Heart right ventricle (tissue), 16 donors: ENCODE results near the gene STYXL1. TPM values are rescaled to one million over a fixed set of nuclear protein-coding genes. Genes with fewer than 3 reads are reported as not detected.

ENCODE experiments used
- ATAC-seq, 8 donors: fragments of 200-7000 bp; cut with Tn5 transposase; one replicate each; pipeline ENCODE4 v1.9.1; 2020; ENCODE audit warnings: mild to moderate bottlenecking in 8 of 8, moderate library complexity in 8 of 8, moderate number of reproducible peaks in 1 of 8
- DNase-seq, 2 donors: peaks; one replicate each; pipeline ENCODE4 v3.0.0-alpha.2; 2020
- H3K27ac ChIP-seq, 10 donors: fragments of 200-600 bp; sonication (generic) in 2 of 10; one replicate each; pipeline versions ENCODE4 v1.5.0 to v1.8.0; 2020 to 2022; ENCODE audit warnings: mild to moderate bottlenecking in 3 of 10
- H3K27me3 ChIP-seq, 7 donors: fragments of 200-600 bp; one replicate each; pipeline ENCODE4 v1.8.0; 2021 to 2022; ENCODE audit warnings: mild to moderate bottlenecking in 2 of 7
- H3K36me3 ChIP-seq, 9 donors: fragments of 200-600 bp; sonication (generic) in 1 of 9; one replicate each; pipeline versions ENCODE4 v1.5.0 to v1.8.0; 2020 to 2022; ENCODE audit warnings: mild to moderate bottlenecking in 2 of 9
- H3K4me1 ChIP-seq, 9 donors: fragments of 200-600 bp; sonication (generic) in 1 of 9; one replicate each; pipeline versions ENCODE4 v1.5.0 to v1.8.0; 2020 to 2022; ENCODE audit warnings: mild to moderate bottlenecking in 4 of 9
- H3K4me3 ChIP-seq, 10 donors: fragments of 200-600 bp; sonication (generic) in 2 of 10; one replicate each; pipeline versions ENCODE4 v1.5.0 to v1.8.0; 2020 to 2022; ENCODE audit warnings: mild to moderate bottlenecking in 7 of 10, moderate library complexity in 2 of 10
- H3K9me3 ChIP-seq, 11 donors: fragments of 200-600 bp in 10 of 11; sonication (generic) in 2 of 11; one replicate each; pipeline versions ENCODE4 v1.5.0 to v1.8.0; 2013 to 2022; ENCODE audit warnings: mild to moderate bottlenecking in 2 of 11, control low read depth in 1 of 11, moderate library complexity in 1 of 11
- WGBS, 2 donors: extraction: QIAGEN DNeasy Blood & Tissue Kit; methylation state at CpG; one replicate each; pipeline ENCODE4 v1.1.7; 2013; ENCODE audit warnings: inconsistent platforms in 1 of 2; 5-methylcytosine and 5-hydroxymethylcytosine counted together
- intact Hi-C, 10 donors: fragments of 100-400 bp; cut with DNase I; formaldehyde crosslinking; loops; one replicate each; pipeline versions ENCODE4 v1.11.1 to v1.14.2; 2022
- polyA plus RNA-seq, 2 donors: library from polyadenylated mRNA; stranded (reverse); fragments of 200-250 nt; gene quantifications; one replicate each; pipeline ENCODE4 v1.2.3, GENCODE V29; 2013
- total RNA-seq, 10 donors: library from RNA; stranded (reverse); fragmentation: NEBNext Ultra II Directional in 3 of 10; extraction: Animal tissue kit (Norgen Biotek cat#: 25700) in 3 of 10; gene quantifications; one replicate each; pipeline versions ENCODE4 v1.2.1 to v1.2.4, GENCODE V29; 2021 to 2023
- TF ChIP-seq, protein P1 (sequence below), 9 donors: fragments of 200-600 bp; sonication (generic) in 2 of 9; IDR thresholded peaks; one replicate each; pipeline versions ENCODE4 v1.5.0 to v1.8.0; 2021 to 2022; ENCODE audit warnings: antibody characterized with exemption in 9 of 9, mild to moderate bottlenecking in 5 of 9, moderate library complexity in 1 of 9
- donor health status: Arrhythmogenic right ventricular cardiomyopathy.
- donor health status: ischemic (EF 13 %, LVEDD 7.1; RV severe dilation, severe dysfunction).
- donor health status: healthy with polysubstance abuse.
- donor health status: DM: no; HTN: yes; CAD: no.
- donor health status: DM: no; HTN: no; CAD: no.
- donor health status: ischemic (EF 25% LVEDD 6.9; RV normal size, moderate dysfunction).
- donor health status: ischemic (EF 25% LVEDD 5.7; RV mildly dilated, moderate dysfunction).
- donor health status: healthy.
- donor health status: DM: yes; HTN: yes; CAD: no.
- donor health status: Ischemic cardiomyopathy.
- donor health status: ischemic (EF 35%, LVEDD 5.7; RV mildly dilated, moderate dysfunction).
- donor health status: nonischemic (EF 11% LVEDD 7.7; RV severe dilation, severe dysfunction).
- donor health status: DM: yes; HTN: yes; CAD: no.
- donor health status: PGD.
- donor health status: ischemic (EF 29% LVEDD 5.4; RV normal size, mild dysfunction).
- donor health status: nonischemic (EF 23%, LVEDD 6.1; RV moderate dilation, normal function).

The STYXL1 gene
- total and polyA plus RNA-seq, 12 donors = 11.0 to 53.9 (median 17.7) TPM

DNA sequence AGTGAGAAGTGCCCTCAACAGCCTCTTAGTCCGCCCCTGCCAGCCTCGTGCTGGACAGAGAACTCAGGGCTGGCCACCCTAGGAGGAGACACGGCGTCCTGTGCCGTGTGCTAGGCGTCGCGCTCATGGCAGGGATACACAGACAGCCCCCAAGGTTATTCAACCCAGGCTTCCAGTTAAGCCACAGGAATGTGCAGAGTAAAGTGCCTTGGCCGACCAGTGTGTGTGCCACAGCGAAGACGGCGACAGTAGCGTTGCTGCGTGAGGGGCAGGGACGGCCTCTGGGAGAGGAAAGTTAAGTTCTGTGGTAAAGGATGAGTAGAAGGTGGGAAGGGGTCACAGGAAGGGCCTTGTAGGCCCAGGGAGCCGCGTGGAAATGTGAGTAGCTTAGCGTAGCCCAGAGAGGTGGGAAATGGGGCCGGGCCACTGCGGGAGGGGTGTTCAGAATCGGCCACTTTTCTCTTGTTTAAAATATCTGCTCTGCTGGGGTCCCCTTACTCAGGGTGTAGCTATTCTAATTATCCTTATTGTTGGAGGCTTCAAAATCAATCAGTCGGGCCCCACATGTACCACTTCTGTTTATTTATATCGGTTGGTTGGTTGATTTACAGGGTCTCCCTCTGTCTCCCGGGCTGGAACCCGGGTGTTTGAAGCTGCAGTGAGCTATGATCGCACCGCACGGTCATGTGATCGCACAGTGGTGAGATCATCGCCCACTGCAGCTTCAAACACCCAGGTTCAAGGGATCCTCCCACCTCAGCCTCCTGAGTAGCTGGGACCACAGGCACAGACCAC lies 77.9 kb downstream of the STYXL1 start:
- no peak for ATAC-seq

DNA sequence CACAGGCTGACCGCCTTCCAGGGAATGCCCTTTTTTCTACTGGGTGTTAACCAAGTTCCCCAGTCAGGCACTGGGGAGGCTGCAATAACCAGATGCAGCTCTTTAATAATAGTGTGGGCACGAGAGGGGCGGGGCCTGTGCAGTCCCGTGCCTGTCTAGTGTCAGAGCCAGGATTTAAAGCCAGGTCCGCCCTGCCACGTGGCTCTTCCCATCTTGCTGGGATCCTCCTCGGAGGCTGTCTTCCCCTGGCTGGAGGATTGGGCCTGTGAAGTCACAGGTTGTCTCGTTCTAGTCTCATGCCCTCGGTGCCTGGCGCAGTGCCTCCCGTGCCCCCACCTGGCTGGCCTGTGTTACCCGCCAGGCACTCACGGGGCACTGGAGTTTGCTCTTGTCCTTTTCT lies 78.6 kb downstream of the STYXL1 start:
- intact Hi-C loops = loop anchor here in 2 of 10 donors (5.0 kb wide), 2 partner anchors 43 to 52 kb away; partner anchors contain the start of gene POR (in 2 of the 2)
- peak in 6 of 8 donors; percentile 8 to 36 (median 22) for ATAC-seq
- H3K4me3 ChIP-seq = peak overlapping the region in 2 of 10 donors; percentile 22 to 29

More for the DNA sequence above, 77.9 kb downstream of the STYXL1 start:
- WGBS, 2 donors = 93 to 95% methylated on average over 30 of the region's 30 CpGs
- intact Hi-C loops = loop anchor here in 2 of 10 donors (1.0 to 5.0 kb wide), 3 partner anchors 20 to 53 kb away; partner anchors contain the start of gene POR (in 2 of the 2)
- peak in 1 of 2 donors; percentile 7 for DNase-seq
- TF ChIP-seq, protein P1, sequence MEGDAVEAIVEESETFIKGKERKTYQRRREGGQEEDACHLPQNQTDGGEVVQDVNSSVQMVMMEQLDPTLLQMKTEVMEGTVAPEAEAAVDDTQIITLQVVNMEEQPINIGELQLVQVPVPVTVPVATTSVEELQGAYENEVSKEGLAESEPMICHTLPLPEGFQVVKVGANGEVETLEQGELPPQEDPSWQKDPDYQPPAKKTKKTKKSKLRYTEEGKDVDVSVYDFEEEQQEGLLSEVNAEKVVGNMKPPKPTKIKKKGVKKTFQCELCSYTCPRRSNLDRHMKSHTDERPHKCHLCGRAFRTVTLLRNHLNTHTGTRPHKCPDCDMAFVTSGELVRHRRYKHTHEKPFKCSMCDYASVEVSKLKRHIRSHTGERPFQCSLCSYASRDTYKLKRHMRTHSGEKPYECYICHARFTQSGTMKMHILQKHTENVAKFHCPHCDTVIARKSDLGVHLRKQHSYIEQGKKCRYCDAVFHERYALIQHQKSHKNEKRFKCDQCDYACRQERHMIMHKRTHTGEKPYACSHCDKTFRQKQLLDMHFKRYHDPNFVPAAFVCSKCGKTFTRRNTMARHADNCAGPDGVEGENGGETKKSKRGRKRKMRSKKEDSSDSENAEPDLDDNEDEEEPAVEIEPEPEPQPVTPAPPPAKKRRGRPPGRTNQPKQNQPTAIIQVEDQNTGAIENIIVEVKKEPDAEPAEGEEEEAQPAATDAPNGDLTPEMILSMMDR (IDR thresholded peaks at IDR 0.05) = no peak
- H3K9me3 ChIP-seq = no peaks in the 10 kb centered on the region
- H3K4me3 ChIP-seq = no peak overlapping the region
- peaks cover 16 to 83% (median 67%) of the 10 kb centered on the region in 9 donors for H3K4me1 ChIP-seq
- H3K27ac ChIP-seq = peak overlapping the region in 9 of 10 donors; percentile 70 to 95 (median 82)
- no peaks in the 10 kb centered on the region for H3K27me3 ChIP-seq
- peaks cover 0 to 36% (median 10%) of the 10 kb centered on the region in 9 donors for H3K36me3 ChIP-seq

DNA sequence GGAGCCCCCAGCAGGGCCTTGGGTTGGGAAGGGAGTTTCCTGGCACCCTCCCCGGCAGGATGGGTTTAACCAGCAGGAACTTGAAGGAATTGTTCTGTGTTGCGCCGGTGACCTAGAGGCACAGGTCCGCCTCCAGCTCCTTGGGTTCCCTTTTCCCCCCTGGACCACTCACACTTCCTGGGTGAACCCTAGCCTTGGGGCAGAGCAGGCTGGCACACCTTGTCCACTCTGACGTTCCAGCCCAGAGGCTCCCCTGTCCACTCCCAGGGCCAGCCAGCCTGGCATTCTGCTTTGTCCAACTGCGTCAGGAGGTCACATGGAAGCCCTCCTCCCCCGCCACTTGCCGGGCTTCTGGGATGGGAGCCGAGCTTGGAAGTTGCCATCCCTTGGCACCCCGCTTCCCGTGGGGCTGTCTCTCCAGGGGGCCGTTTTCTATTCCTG lies 79.2 kb downstream of the STYXL1 start:
- TF ChIP-seq, protein P1 (IDR thresholded peaks at IDR 0.05) = no peak
- DNase-seq (peak in 1 of 2 donors; percentile 32), ATAC-seq (peak in 7 of 8 donors; percentile 3 to 40 (median 14))
- Histone ChIP-seq H3K4me1 (peaks cover 16 to 92% (median 71%) of the 10 kb centered on the region in 9 donors), H3K27ac (peak overlapping the region; percentile 70 to 95 (median 82)), H3K9me3 (no peaks in the 10 kb centered on the region), H3K4me3 (peak overlapping the region in 5 of 10 donors; percentile 10 to 30 (median 22)), H3K36me3 (peaks cover 0 to 23% (median 5%) of the 10 kb centered on the region in 9 donors), H3K27me3 (no peaks in the 10 kb centered on the region)
- WGBS, 2 donors = 60 to 84% methylated on average over 12 of the region's 12 CpGs
- intact Hi-C loops = loop anchor here in 2 of 10 donors (5.0 kb wide), 2 partner anchors 44 to 51 kb away; partner anchors contain the start of gene POR (in 2 of the 2)

More for the DNA sequence above, 78.6 kb downstream of the STYXL1 start:
- Histone ChIP-seq H3K4me1 (peaks cover 16 to 86% (median 69%) of the 10 kb centered on the region in 9 donors), H3K27me3 (no peaks in the 10 kb centered on the region), H3K36me3 (peaks cover 0 to 29% (median 10%) of the 10 kb centered on the region in 9 donors), H3K27ac (peak overlapping the region; percentile 70 to 95 (median 82)), H3K9me3 (no peaks in the 10 kb centered on the region)
- TF ChIP-seq, protein P1 (IDR thresholded peaks at IDR 0.05) = no peak
- DNase-seq = peak in 1 of 2 donors; percentile 33
- WGBS, 2 donors = 58 to 61% methylated on average over 13 of the region's 13 CpGs

DNA sequence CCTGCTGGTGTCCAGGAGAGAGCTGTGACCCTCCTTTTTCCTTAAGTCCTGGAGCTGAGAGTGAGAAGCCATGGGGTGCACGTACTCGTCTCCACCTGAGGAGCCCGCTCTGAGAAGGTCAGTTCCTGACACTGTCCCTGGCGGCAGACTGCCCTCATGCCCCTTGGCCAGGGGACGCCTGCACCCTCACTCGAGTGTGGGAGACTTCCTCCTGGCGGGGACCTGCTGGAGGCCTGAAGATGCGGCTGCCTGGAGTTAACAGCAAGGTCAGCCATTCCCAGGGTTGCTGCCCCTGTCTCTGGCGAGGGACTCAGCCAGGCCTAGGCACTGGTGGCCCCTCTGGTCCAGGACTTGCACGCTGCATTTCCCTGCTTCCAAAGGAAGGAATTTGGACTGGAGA lies 79.8 kb downstream of the STYXL1 start:
- Histone ChIP-seq H3K36me3 (peaks cover 0 to 18% (median 0%) of the 10 kb centered on the region in 9 donors), H3K27me3 (no peaks in the 10 kb centered on the region), H3K4me3 (peak overlapping the region in 5 of 10 donors; percentile 19 to 30 (median 26)), H3K4me1 (peaks cover 22 to 97% (median 77%) of the 10 kb centered on the region in 9 donors), H3K9me3 (no peaks in the 10 kb centered on the region), H3K27ac (peak overlapping the region; percentile 70 to 95 (median 82))
- ATAC-seq (no peak), DNase-seq (no peak)
- TF ChIP-seq, protein P1 (IDR thresholded peaks at IDR 0.05) = no peak
- intact Hi-C loops = loop anchor here in 2 of 10 donors (5.0 kb wide), 2 partner anchors 44 to 51 kb away; partner anchors contain the start of gene POR (in 2 of the 2)
- 47 to 58% methylated on average over 10 of the region's 10 CpGs for WGBS, 2 donors
